A549 treated with dexamethasone at 1 μM for 4 hours (cell line): ENCODE data around the gene NXPH3. TPM values are rescaled to one million over a fixed set of nuclear protein-coding genes. Genes with fewer than 3 reads are reported as not detected.

ENCODE experiments used
- total RNA-seq: library from RNA; stranded (reverse); fragments of 200-300 nt; extraction: Qiagen RNA extraction; gene quantifications from 5 replicates; pipeline ENCODE4 v1.2.3, GENCODE V29; 2022

The NXPH3 gene
- 1.4 to 1.9 TPM (median 1.6 TPM) in 5 replicates for total RNA-seq

GRCh38 chr17:49575679-49576087 is at the start of gene NXPH3:
Gene NXPH3 (plus strand): TSS chr17:49575871. CDS start chr17:49576220, 349 bp downstream.

Other genes starting within 250 kb of the NXPH3 start
- gene ZNF652, start 213.6 kb upstream of the NXPH3 start, total RNA-seq = 9.6 to 12.6 TPM (median 10.3 TPM) in 5 replicates
- gene PHB1, start 161.0 kb upstream of the NXPH3 start, total RNA-seq = 324 to 469 TPM (median 419 TPM) in 5 replicates
- 0.70 to 1.4 TPM (median 0.92 TPM) in 5 replicates for gene NGFR, start 80.6 kb upstream of the NXPH3 start, total RNA-seq
- gene SPOP, start 102.2 kb downstream of the NXPH3 start, total RNA-seq = 40.8 to 44.4 TPM (median 42.8 TPM) in 5 replicates
- gene SLC35B1, start 132.1 kb downstream of the NXPH3 start, total RNA-seq = 85.8 to 94.8 TPM (median 87.9 TPM) in 5 replicates
- gene FAM117A, start 188.3 kb downstream of the NXPH3 start, total RNA-seq = 1.6 to 2.2 TPM (median 1.9 TPM) in 5 replicates
- gene KAT7, start 212.8 kb downstream of the NXPH3 start, total RNA-seq = 25.8 to 32.1 TPM (median 30.0 TPM) in 5 replicates